SK-N-SH (cell line): ENCODE results near the gene CISD3. TPM values are rescaled to one million over a fixed set of nuclear protein-coding genes. Genes with fewer than 3 reads are reported as not detected.

Experiments
- CTCF ChIA-PET: fragments of 300-600, 350-600 bp; formaldehyde crosslinking; extraction: SDS; loops from one replicate; lab custom pipeline; 2021; lab: Yijun Ruan, JAX
- POLR2A ChIA-PET: fragments of 350-600 bp; sonication (Branson Sonifier 250); formaldehyde crosslinking; extraction: SDS; loops from one replicate; lab custom pipeline; 2020; ENCODE audit warnings: antibody characterized with exemption, inconsistent platforms; lab: Yijun Ruan, JAX
- DNase-seq: peaks from one replicate; pipeline ENCODE4 v3.0.0; 2012
- H2AFZ ChIP-seq: fragments of 200-600 bp; sonication (generic); 2 replicates; pipeline ENCODE4 v1.8.1; 2016; ENCODE audit warnings: antibody characterized with exemption, mild to moderate bottlenecking, low read depth
- H3F3A ChIP-seq: fragments of 200-600 bp; sonication (generic); replicated peaks from 2 replicates; pipeline ENCODE3; 2016; ENCODE audit warnings: antibody characterized with exemption, mild to moderate bottlenecking; ENCODE audit not compliant: insufficient read depth
- H3K27ac ChIP-seq, 2 experiments: fragments of 200-500 bp in 1 of 2; fragments of 200-600 bp in 1 of 2; sonication (Bioruptor generic) in 1 of 2; sonication (generic), shearing (Covaris generic) in 1 of 2; 2 replicates each; pipeline versions ENCODE4 v1.5.1 to v1.6.1; 2014 to 2016; ENCODE audit warnings: low read depth in 2 of 2, inconsistent platforms in 1 of 2, low read length in 1 of 2, mild to moderate bottlenecking in 1 of 2, mixed read lengths in 1 of 2
- H3K27me3 ChIP-seq: fragments of 200-600 bp; sonication (generic), shearing (Covaris generic); 2 replicates; pipeline ENCODE4 v1.6.1; 2016; ENCODE audit warnings: mixed run types; ENCODE audit not compliant: insufficient read depth
- H3K36me3 ChIP-seq, 2 experiments: fragments of 200-500 bp in 1 of 2; fragments of 200-600 bp in 1 of 2; sonication (Bioruptor generic) in 1 of 2; sonication (generic) in 1 of 2; replicated peaks in 1 of 2; 2 replicates each; pipeline versions ENCODE3 to v1.5.1; 2014 to 2016; ENCODE audit warnings: low read length in 1 of 2, mild to moderate bottlenecking in 1 of 2; ENCODE audit not compliant: insufficient read depth in 2 of 2, control insufficient read depth in 1 of 2
- H3K4me1 ChIP-seq, 2 experiments: fragments of 200-500 bp in 1 of 2; fragments of 200-600 bp in 1 of 2; sonication (Bioruptor generic) in 1 of 2; sonication (generic), shearing (Covaris generic) in 1 of 2; 2 replicates each; pipeline versions ENCODE4 v1.5.1 to v1.6.1; 2014 to 2016; ENCODE audit warnings: low read depth in 1 of 2, low read length in 1 of 2, mixed run types in 1 of 2; ENCODE audit not compliant: insufficient read depth in 2 of 2, control insufficient read depth in 1 of 2
- H3K4me2 ChIP-seq: fragments of 200-600 bp; sonication (generic), shearing (Covaris generic); 2 replicates; pipeline ENCODE4 v1.6.1; 2017; ENCODE audit warnings: mixed run types
- H3K4me3 ChIP-seq, 2 experiments: fragments of 200-500 bp in 1 of 2; fragments of 200-600 bp in 1 of 2; sonication (Bioruptor generic) in 1 of 2; sonication (generic), shearing (Covaris generic) in 1 of 2; 2 replicates each; pipeline versions ENCODE4 v1.5.1 to v1.8.1; 2014 to 2016; ENCODE audit warnings: low read depth in 2 of 2, inconsistent platforms in 1 of 2, low read length in 1 of 2, mild to moderate bottlenecking in 1 of 2, mixed read lengths in 1 of 2, moderate library complexity in 1 of 2
- H3K79me2 ChIP-seq: fragments of 200-600 bp; sonication (generic); 2 replicates; pipeline ENCODE4 v1.8.1; 2017; ENCODE audit warnings: mild to moderate bottlenecking; ENCODE audit not compliant: insufficient read depth
- H3K9ac ChIP-seq: fragments of 200-600 bp; sonication (generic); 2 replicates; pipeline ENCODE4 v1.6.1; 2017; ENCODE audit warnings: mixed run types
- H3K9me2 ChIP-seq: fragments of 200-600 bp; sonication (generic); 2 replicates; pipeline ENCODE4 v1.6.1; 2017; ENCODE audit warnings: mixed run types
- H3K9me3 ChIP-seq: fragments of 200-600 bp; sonication (generic); 2 replicates; pipeline ENCODE4 v1.6.1; 2017; ENCODE audit warnings: mixed run types, mild to moderate bottlenecking, moderate library complexity
- H4K20me1 ChIP-seq: fragments of 200-600 bp; sonication (generic); 2 replicates; pipeline ENCODE4 v1.6.1; 2017; ENCODE audit warnings: mild to moderate bottlenecking, mixed run types; ENCODE audit not compliant: insufficient read depth
- CTCF ChIP-seq: fragments of 200-600 bp; sonication (generic); IDR thresholded peaks from 2 replicates; pipeline ENCODE4 v1.6.1; 2017; ENCODE audit warnings: antibody characterized with exemption, mild to moderate bottlenecking, moderate library complexity
- FOXJ3 ChIP-seq: sonication (generic); formaldehyde crosslinking; IDR thresholded peaks from 2 replicates; pipeline ENCODE4 v1.5.1; 2020; ENCODE audit warnings: mild to moderate bottlenecking, missing genetic modification reagents
- FOXM1 ChIP-seq: IDR thresholded peaks from 2 replicates; pipeline ENCODE4 v1.4.0; 2012; ENCODE audit warnings: low read depth, mild to moderate bottlenecking
- MEF2A ChIP-seq: IDR thresholded peaks from 2 replicates; pipeline ENCODE4 v1.4.0; 2012; ENCODE audit warnings: low read depth, borderline replicate concordance
- MXI1 ChIP-seq: IDR thresholded peaks from 2 replicates; pipeline ENCODE4 v1.6.1; 2012; ENCODE audit warnings: mild to moderate bottlenecking, low read depth, low read length, improper control_type of control experiment
- PBX3 ChIP-seq: IDR thresholded peaks from 2 replicates; pipeline ENCODE4; 2012
- TAF1 ChIP-seq: IDR thresholded peaks from 2 replicates; pipeline ENCODE4 v1.6.1; 2012; ENCODE audit warnings: low read depth, mild to moderate bottlenecking, low read length, moderate library complexity, borderline replicate concordance
- TCF12 ChIP-seq: IDR thresholded peaks from 2 replicates; pipeline ENCODE4 v1.4.0; 2012
- TEAD4 ChIP-seq: IDR thresholded peaks from 2 replicates; pipeline ENCODE4 v1.4.0; 2012; ENCODE audit warnings: mild to moderate bottlenecking, borderline replicate concordance; ENCODE audit not compliant: insufficient read depth
- USF2 ChIP-seq: fragments of 150-350 bp; IDR thresholded peaks from 2 replicates; pipeline ENCODE4 v1.6.1; 2017; ENCODE audit warnings: antibody characterized with exemption, low read length, low read depth, borderline replicate concordance
- YY1 ChIP-seq: IDR thresholded peaks from 2 replicates; pipeline ENCODE4 v1.4.0; 2012; ENCODE audit warnings: low read depth, mild to moderate bottlenecking
- ZBTB33 ChIP-seq: IDR thresholded peaks from 2 replicates; pipeline ENCODE4 v1.4.0; 2012; ENCODE audit warnings: low read depth, borderline replicate concordance
- WGBS: methylation state at CpG from one replicate; pipeline ENCODE4 v1.1.6; 2017; ENCODE audit warnings: low lambda C conversion rate; 5-methylcytosine and 5-hydroxymethylcytosine counted together
- polyA plus RNA-seq, 3 experiments: library from polyadenylated mRNA; depleted of rRNA; stranded (reverse); fragments of >200 nt; gene quantifications; 2 replicates each; pipeline ENCODE4 v1.2.3, GENCODE V29; 2012

CISD3 gene
- polyA plus RNA-seq, 1 of the 3 experiments (the other 2 are of a cell fraction): 16.5 TPM

- H3K4me3 ChIP-seq: no peak overlapping the region
- WGBS: 88% methylated on average over 4 of the region's 5 CpGs
- no peaks in the 10 kb centered on the region for H3K9me3 ChIP-seq
- no peak overlapping the region for H3K9ac ChIP-seq
- POLR2A ChIA-PET: interaction anchor here (1.4 to 1.7 kb wide), 2 partner anchors 10 kb away, joined by 8 to 12 read pairs; partner anchors contain the start of gene PSMB3
- H3K9me2 ChIP-seq: no peaks in the 10 kb centered on the region
- peak overlapping the region; percentile 83 to 95; a peak in 3 of 4 replicates for H3K27ac ChIP-seq
- H3K4me2 ChIP-seq: no peak overlapping the region
- H3F3A ChIP-seq: peaks cover 20% of the 10 kb centered on the region
- no peak for TF ChIP-seq CTCF
- TF ChIP-seq FOXM1: no peak
- TF ChIP-seq TCF12: no peak
- TF ChIP-seq USF2: no peak
- TF ChIP-seq MXI1: no peak
- TF ChIP-seq FOXJ3: no peak
- TF ChIP-seq TAF1: no peak
- TF ChIP-seq YY1: no peak
- TF ChIP-seq PBX3: no peak
- no peak for TF ChIP-seq TEAD4
- no peak for TF ChIP-seq MEF2A
- no peak for TF ChIP-seq ZBTB33
- CTCF ChIA-PET: interaction anchor here (0.9 to 7.4 kb wide), 3 partner anchors 8 to 67 kb away, joined by 3 to 88 read pairs (median 10); partner anchors contain the start of gene CISD3
- no peaks in the 10 kb centered on the region for H3K27me3 ChIP-seq
- DNase-seq: no peak
- peaks cover 78% of the 10 kb centered on the region for H4K20me1 ChIP-seq
- H3K79me2 ChIP-seq: peaks cover 81% of the 10 kb centered on the region
- H2AFZ ChIP-seq: no peak overlapping the region
- peaks cover 9 to 61% of the 10 kb centered on the region in 2 experiments; a peak in 2 of 4 replicates for H3K4me1 ChIP-seq
- peaks cover 9 to 23% of the 10 kb centered on the region in 2 experiments for H3K36me3 ChIP-seq
These were observed 11.3 kb downstream of the CISD3 start for GRCh38 chr17:38741461-38741860.
